Pancreas (tissue), 10 donors: ENCODE results near the gene DIDO1. TPM values are rescaled to one million over a fixed set of nuclear protein-coding genes. Genes with fewer than 3 reads are reported as not detected.

Experiments used
- ATAC-seq, 4 donors: fragments of 200-7000 bp; cut with Tn5 transposase; one replicate each; pipeline versions ENCODE4 v1.8.0 to v1.9.1; 2020; ENCODE audit warnings: mild to moderate bottlenecking in 4 of 4, moderate library complexity in 4 of 4
- DNase-seq, 6 donors: peaks; one replicate each; pipeline ENCODE4 v3.0.0-alpha.2; 2020
- FAIRE-seq: peaks from 2 replicates; lab custom pipeline; 2012; peaks lifted over from hg19 to GRCh38; lab: Jason Lieb, UNC
- H3K27ac ChIP-seq, 4 donors: fragments of 200-600 bp; sonication (generic); 1 replicate in 3 of 4; 2 replicates in 1 of 4; pipeline versions ENCODE4 v1.5.0 to v1.8.0; 2020
- H3K27me3 ChIP-seq, 4 donors: fragments of 200-600 bp; one replicate each; pipeline ENCODE4 v1.8.0; 2021
- H3K36me3 ChIP-seq, 3 donors: fragments of 200-600 bp; sonication (generic) in 1 of 3; one replicate each; pipeline versions ENCODE4 v1.5.0 to v1.8.0; 2020 to 2021
- H3K4me1 ChIP-seq, 3 donors: fragments of 200-600 bp; one replicate each; pipeline ENCODE4 v1.8.0; 2021
- H3K4me3 ChIP-seq, 4 donors: fragments of 200-600 bp; sonication (generic) in 2 of 4; one replicate each; pipeline versions ENCODE4 v1.5.0 to v1.8.0; 2020 to 2021
- H3K9me3 ChIP-seq, 4 donors: fragments of 200-600 bp; one replicate each; pipeline ENCODE4 v1.8.0; 2021
- WGBS, 2 donors: extraction: QIAGEN DNeasy Blood & Tissue Kit; methylation state at CpG; one replicate each; pipeline ENCODE4 v1.1.7; 2013; 5-methylcytosine and 5-hydroxymethylcytosine counted together
- intact Hi-C, 3 donors: fragments of 100-400 bp; cut with DNase I; formaldehyde crosslinking; loops; one replicate each; pipeline versions ENCODE4 v1.11.1 to v1.14.2; 2022
- polyA plus RNA-seq, 2 donors: library from polyadenylated mRNA; stranded (reverse); fragments of 200-250 nt; gene quantifications; one replicate each; pipeline ENCODE4 v1.2.3, GENCODE V29; 2013
- total RNA-seq, 6 donors: library from RNA; stranded (reverse); fragmentation: NEBNext Ultra II Directional in 4 of 6; extraction: Animal tissue kit (Norgen Biotek cat#: 25700) in 4 of 6; gene quantifications; one replicate each; pipeline versions ENCODE4 v1.2.1 to v1.2.4, GENCODE V29; 2021 to 2023
- TF ChIP-seq, protein P1 (sequence below), 4 donors: fragments of 200-600 bp; sonication (generic) in 3 of 4; IDR thresholded peaks; one replicate each; pipeline versions ENCODE4 v1.5.0 to v1.8.0; 2021; ENCODE audit warnings: antibody characterized with exemption in 4 of 4
- donor health status: healthy with polysubstance abuse.
- donor health status: DM: no; HTN: no; CAD: no; lungs with moderate emphysema.
- donor health status: DM: no; HTN: no; CAD: no.
- donor health status: control.
- donor health status: control.
- donor health status: Bipolar disorder and iron deficiency.
- donor health status: DM: yes; HTN: yes; CAD: no.
- donor health status: DM: no; HTN: no; CAD: no.
- donor health status: DM: no; HTN: no; CAD: no.
- donor health status: DM: yes; HTN: yes; CAD: no.

Gene DIDO1
- total and polyA plus RNA-seq, 8 donors: 16.7 to 29.8 (median 18.5) TPM

- TF ChIP-seq, protein P1, sequence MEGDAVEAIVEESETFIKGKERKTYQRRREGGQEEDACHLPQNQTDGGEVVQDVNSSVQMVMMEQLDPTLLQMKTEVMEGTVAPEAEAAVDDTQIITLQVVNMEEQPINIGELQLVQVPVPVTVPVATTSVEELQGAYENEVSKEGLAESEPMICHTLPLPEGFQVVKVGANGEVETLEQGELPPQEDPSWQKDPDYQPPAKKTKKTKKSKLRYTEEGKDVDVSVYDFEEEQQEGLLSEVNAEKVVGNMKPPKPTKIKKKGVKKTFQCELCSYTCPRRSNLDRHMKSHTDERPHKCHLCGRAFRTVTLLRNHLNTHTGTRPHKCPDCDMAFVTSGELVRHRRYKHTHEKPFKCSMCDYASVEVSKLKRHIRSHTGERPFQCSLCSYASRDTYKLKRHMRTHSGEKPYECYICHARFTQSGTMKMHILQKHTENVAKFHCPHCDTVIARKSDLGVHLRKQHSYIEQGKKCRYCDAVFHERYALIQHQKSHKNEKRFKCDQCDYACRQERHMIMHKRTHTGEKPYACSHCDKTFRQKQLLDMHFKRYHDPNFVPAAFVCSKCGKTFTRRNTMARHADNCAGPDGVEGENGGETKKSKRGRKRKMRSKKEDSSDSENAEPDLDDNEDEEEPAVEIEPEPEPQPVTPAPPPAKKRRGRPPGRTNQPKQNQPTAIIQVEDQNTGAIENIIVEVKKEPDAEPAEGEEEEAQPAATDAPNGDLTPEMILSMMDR (IDR thresholded peaks at IDR 0.05): no peak
- 3% methylated on average over 94 to 129 of the region's 129 CpGs for WGBS, 2 donors
- H3K27me3 ChIP-seq: no peaks in the 10 kb centered on the region
- no peaks in the 10 kb centered on the region for H3K9me3 ChIP-seq
- H3K4me1 ChIP-seq: peaks cover 8 to 10% (median 8%) of the 10 kb centered on the region in 3 donors
- H3K36me3 ChIP-seq: peaks cover 0 to 6% (median 0%) of the 10 kb centered on the region in 3 donors
- no peak for FAIRE-seq
- H3K4me3 ChIP-seq: peak overlapping the region in 3 of 4 donors; percentile 18 to 51 (median 38)
- peak in 3 of 6 donors; percentile 63 to 79 (median 67) for DNase-seq
- H3K27ac ChIP-seq: no peak overlapping the region
- ATAC-seq: no peak
- intact Hi-C loops: no loop called here
Observed at GRCh38 chr20:62860924-62861691, 65.2 kb downstream of the DIDO1 start.

DNA sequence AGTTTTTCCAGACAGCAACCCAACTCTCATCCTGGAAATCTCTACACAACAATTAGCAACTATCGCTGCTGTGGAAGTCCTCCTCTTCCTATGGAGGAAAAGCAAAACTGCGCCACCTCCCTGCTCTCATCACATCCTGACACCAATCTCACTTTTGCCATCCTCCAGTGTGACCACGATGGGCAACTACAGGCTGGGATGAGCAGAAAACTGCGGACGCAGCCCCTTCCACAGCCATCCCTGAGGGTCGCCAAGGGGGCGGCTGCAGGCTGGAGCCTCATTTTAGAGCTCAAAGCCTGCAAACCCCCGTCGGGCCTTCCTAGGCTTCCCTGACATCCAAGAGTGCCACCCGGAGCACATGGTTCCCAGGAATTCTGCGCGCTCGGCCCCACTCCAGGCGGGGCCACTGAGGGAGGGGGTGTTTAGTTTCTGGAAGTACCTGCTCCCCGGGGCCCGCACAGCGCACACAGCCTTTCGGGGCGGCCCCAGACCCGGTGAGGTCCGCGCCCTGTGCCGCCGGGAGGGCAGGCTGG, 65.8 kb downstream of the DIDO1 start:
- H3K27ac ChIP-seq: no peak overlapping the region
- H3K27me3 ChIP-seq: no peaks in the 10 kb centered on the region
- TF ChIP-seq, protein P1 (IDR thresholded peaks at IDR 0.05): no peak
- intact Hi-C loops: no loop called here
- H3K4me1 ChIP-seq: peaks cover 8 to 10% (median 8%) of the 10 kb centered on the region in 3 donors
- peaks cover 0 to 6% (median 0%) of the 10 kb centered on the region in 3 donors for H3K36me3 ChIP-seq
- FAIRE-seq (no peak), DNase-seq (peak in 3 of 6 donors; percentile 41 to 68 (median 63)), ATAC-seq (no peak)
- peak overlapping the region in 3 of 4 donors; percentile 18 to 51 (median 20) for H3K4me3 ChIP-seq
- H3K9me3 ChIP-seq: no peaks in the 10 kb centered on the region
- 37 to 39% methylated on average over 24 of the region's 24 CpGs for WGBS, 2 donors

GRCh38 chr20:62859721-62860120, 66.6 kb downstream of the DIDO1 start:
- Histone ChIP-seq H3K4me3 (peak overlapping the region in 1 of 4 donors; percentile 51), H3K4me1 (peaks cover 8 to 10% (median 8%) of the 10 kb centered on the region in 3 donors), H3K9me3 (no peaks in the 10 kb centered on the region), H3K27ac (no peak overlapping the region), H3K27me3 (no peaks in the 10 kb centered on the region), H3K36me3 (peaks cover 0 to 6% (median 0%) of the 10 kb centered on the region in 3 donors)
- 66 to 80% methylated on average over 12 of the region's 12 CpGs for WGBS, 2 donors
- intact Hi-C loops: no loop called here
- DNase-seq (peak in 1 of 6 donors; percentile 17), FAIRE-seq (no peak), ATAC-seq (no peak)
- TF ChIP-seq, protein P1 (IDR thresholded peaks at IDR 0.05): no peak

- H3K4me3 ChIP-seq: no peak overlapping the region
- peaks cover 8 to 10% (median 8%) of the 10 kb centered on the region in 3 donors for H3K4me1 ChIP-seq
- 88 to 90% methylated on average over 19 to 21 of the region's 23 CpGs for WGBS, 2 donors
- peaks cover 0 to 6% (median 0%) of the 10 kb centered on the region in 3 donors for H3K36me3 ChIP-seq
- intact Hi-C loops: no loop called here
- ATAC-seq (no peak), DNase-seq (peak in 1 of 6 donors; percentile 27), FAIRE-seq (no peak)
- no peaks in the 10 kb centered on the region for H3K27me3 ChIP-seq
- TF ChIP-seq, protein P1 (IDR thresholded peaks at IDR 0.05): no peak
- no peak overlapping the region for H3K27ac ChIP-seq
- no peaks in the 10 kb centered on the region for H3K9me3 ChIP-seq
Observed at GRCh38 chr20:62858058-62858830, 68.1 kb downstream of the DIDO1 start.
